Mucosa of descending colon (tissue), 3 donors: ENCODE data around the gene CBY1. TPM values are rescaled to one million over a fixed set of nuclear protein-coding genes. Genes with fewer than 3 reads are reported as not detected.

ENCODE experiments used
- ATAC-seq: fragments of 200-7000 bp; cut with Tn5 transposase; one replicate; pipeline ENCODE4 v1.9.1; 2020; ENCODE audit warnings: mild to moderate bottlenecking, moderate library complexity
- DNase-seq, 3 donors: peaks; one replicate each; pipeline ENCODE4 v3.0.0-alpha.2; 2020
- H3K36me3 ChIP-seq: fragments of 200-600 bp; one replicate; pipeline ENCODE4 v1.8.0; 2021; ENCODE audit warnings: low read depth, mild to moderate bottlenecking
- H3K4me1 ChIP-seq: fragments of 200-600 bp; one replicate; pipeline ENCODE4 v1.8.0; 2021; ENCODE audit warnings: low read depth, mild to moderate bottlenecking
- H3K4me3 ChIP-seq: fragments of 200-600 bp; one replicate; pipeline ENCODE4 v1.8.0; 2021; ENCODE audit warnings: mild to moderate bottlenecking
- H3K9me3 ChIP-seq: fragments of 200-600 bp; one replicate; pipeline ENCODE4 v1.8.0; 2021; ENCODE audit warnings: mild to moderate bottlenecking
- intact Hi-C, 2 donors: fragments of 100-400 bp; cut with DNase I in 1 of 2; cut with micrococcal nuclease in 1 of 2; formaldehyde crosslinking; loops; one replicate each; pipeline versions ENCODE4 v1.11.0 to v1.11.1; 2022; cut with DNase I, micrococcal nuclease
- total RNA-seq, 3 donors: library from RNA; stranded (reverse); fragmentation: NEBNext Ultra II Directional in 2 of 3; extraction: Animal tissue kit (Norgen Biotek cat#: 25700) in 2 of 3; gene quantifications; one replicate each; pipeline versions ENCODE4 v1.2.1 to v1.2.4, GENCODE V29; 2021 to 2023
- TF ChIP-seq, protein P1 (sequence below): fragments of 200-600 bp; IDR thresholded peaks from one replicate; pipeline ENCODE4 v1.8.0; 2022; ENCODE audit warnings: antibody characterized with exemption, mild to moderate bottlenecking
- donor health status: DM: no; HTN: no; CAD: no; lungs with moderate emphysema.
- donor health status: DM: no; HTN: no; CAD: no.
- donor health status: DM: no; HTN: yes; CAD: no.

The CBY1 gene
- total RNA-seq, 3 donors from 2014 or later = 22.8 to 46.5 (median 30.0) TPM

- H3K4me3 ChIP-seq = no peak overlapping the region
- TF ChIP-seq, protein P1, sequence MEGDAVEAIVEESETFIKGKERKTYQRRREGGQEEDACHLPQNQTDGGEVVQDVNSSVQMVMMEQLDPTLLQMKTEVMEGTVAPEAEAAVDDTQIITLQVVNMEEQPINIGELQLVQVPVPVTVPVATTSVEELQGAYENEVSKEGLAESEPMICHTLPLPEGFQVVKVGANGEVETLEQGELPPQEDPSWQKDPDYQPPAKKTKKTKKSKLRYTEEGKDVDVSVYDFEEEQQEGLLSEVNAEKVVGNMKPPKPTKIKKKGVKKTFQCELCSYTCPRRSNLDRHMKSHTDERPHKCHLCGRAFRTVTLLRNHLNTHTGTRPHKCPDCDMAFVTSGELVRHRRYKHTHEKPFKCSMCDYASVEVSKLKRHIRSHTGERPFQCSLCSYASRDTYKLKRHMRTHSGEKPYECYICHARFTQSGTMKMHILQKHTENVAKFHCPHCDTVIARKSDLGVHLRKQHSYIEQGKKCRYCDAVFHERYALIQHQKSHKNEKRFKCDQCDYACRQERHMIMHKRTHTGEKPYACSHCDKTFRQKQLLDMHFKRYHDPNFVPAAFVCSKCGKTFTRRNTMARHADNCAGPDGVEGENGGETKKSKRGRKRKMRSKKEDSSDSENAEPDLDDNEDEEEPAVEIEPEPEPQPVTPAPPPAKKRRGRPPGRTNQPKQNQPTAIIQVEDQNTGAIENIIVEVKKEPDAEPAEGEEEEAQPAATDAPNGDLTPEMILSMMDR = no peak
- H3K4me1 ChIP-seq = no peaks in the 10 kb centered on the region
- H3K9me3 ChIP-seq = no peaks in the 10 kb centered on the region
- no peak for ATAC-seq
- intact Hi-C loops = no loop called here
- no peaks in the 10 kb centered on the region for H3K36me3 ChIP-seq
- DNase-seq = no peak
Measured at GRCh38 chr22:38623351-38623750, 33.1 kb upstream of the CBY1 start.

DNA sequence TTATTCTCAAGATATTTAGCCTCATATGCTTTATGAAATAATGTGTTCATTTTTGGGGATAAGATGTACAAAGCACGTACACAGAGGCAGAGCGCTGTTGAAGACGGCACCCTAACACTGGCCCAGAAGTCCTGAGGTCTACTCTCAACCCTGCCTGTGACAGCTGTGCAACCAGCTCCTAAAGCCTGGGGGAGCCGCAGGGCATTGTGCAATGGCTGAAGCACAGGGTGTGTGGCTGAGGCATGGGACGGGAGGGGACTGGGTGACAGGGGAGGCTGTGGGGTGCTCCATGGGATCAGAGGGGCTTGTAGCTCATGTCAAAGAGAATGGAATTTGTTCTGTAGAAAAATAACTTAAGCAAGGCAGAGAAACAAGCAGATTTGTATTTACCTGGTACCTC, 28.0 kb upstream of the CBY1 start:
- TF ChIP-seq, protein P1 = no peak
- no peaks in the 10 kb centered on the region for H3K9me3 ChIP-seq
- no peak for ATAC-seq
- H3K36me3 ChIP-seq = no peaks in the 10 kb centered on the region
- no peak for DNase-seq
- intact Hi-C loops = no loop called here
- H3K4me1 ChIP-seq = no peaks in the 10 kb centered on the region
- no peak overlapping the region for H3K4me3 ChIP-seq

DNA sequence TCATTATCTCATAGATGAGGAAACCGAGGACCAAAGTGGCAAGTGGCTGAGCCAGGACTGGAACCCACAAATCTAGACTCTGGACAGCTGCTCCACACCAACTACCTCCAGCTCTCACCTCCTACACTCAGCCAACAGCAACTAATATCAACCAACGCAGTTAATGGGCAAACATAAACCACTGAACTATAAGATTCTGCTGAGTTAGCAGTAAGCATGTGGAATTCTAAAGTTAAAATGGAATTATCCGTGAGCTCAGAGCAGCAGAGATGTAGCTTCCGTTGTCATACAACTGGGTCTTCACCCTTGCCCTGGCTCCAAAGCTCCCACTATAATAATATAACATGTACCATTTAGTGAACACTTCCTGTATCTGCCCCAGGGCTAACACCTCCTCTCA, 27.3 kb upstream of the CBY1 start:
- Histone ChIP-seq H3K4me1 (no peaks in the 10 kb centered on the region), H3K4me3 (no peak overlapping the region), H3K36me3 (no peaks in the 10 kb centered on the region), H3K9me3 (no peaks in the 10 kb centered on the region)
- intact Hi-C loops = no loop called here
- TF ChIP-seq, protein P1 = no peak
- no peak for ATAC-seq
- DNase-seq = no peak

GRCh38 chr22:38631724-38632123, 24.7 kb upstream of the CBY1 start:
- DNase-seq (no peak), ATAC-seq (no peak)
- no peak overlapping the region for H3K4me3 ChIP-seq
- TF ChIP-seq, protein P1 = no peak
- no peaks in the 10 kb centered on the region for H3K36me3 ChIP-seq
- intact Hi-C loops = no loop called here
- no peaks in the 10 kb centered on the region for H3K4me1 ChIP-seq
- no peaks in the 10 kb centered on the region for H3K9me3 ChIP-seq

DNA sequence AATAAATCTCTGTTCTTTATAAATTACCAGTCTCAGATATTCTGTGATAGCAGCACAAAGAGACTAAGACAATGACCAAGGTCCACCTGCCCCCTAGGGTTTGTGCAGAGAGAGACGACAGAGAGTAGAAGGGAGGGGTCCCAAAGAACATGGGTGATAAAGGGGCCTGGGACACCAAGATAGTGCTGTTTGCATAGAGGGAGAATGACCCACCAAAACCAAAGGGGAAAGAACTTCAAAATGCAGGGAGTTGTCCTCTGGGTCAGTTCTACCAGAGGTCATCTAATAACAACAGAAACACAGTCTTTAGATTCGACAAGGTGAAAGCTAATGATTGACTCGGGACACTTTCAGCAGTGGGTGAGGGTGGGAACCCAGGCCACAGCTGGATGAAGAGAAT, 23.9 kb upstream of the CBY1 start:
- no peaks in the 10 kb centered on the region for H3K36me3 ChIP-seq
- DNase-seq = no peak
- intact Hi-C loops = no loop called here
- TF ChIP-seq, protein P1 = no peak
- H3K4me1 ChIP-seq = no peaks in the 10 kb centered on the region
- no peak for ATAC-seq
- no peaks in the 10 kb centered on the region for H3K9me3 ChIP-seq
- no peak overlapping the region for H3K4me3 ChIP-seq

DNA sequence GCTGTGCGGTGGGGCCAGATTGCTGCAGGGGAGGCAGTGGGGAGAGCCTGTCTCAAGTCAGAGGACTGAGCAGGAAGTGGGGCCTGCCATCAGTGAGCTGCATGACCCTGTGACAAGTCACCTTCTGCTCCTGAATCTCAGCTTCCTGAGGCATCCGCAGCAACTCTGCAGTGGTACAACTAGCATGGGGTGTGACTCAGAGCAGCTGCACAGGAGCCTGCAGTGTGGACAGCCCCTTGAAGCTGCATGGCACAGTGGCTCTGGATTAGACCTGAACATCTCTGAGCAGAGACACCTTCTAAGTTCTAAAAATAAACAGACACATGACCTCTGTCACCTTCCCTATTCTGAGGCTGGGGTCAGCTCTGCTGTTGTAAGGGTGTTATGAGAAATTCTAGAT, 18.2 kb upstream of the CBY1 start:
- Histone ChIP-seq H3K36me3 (no peaks in the 10 kb centered on the region), H3K9me3 (no peaks in the 10 kb centered on the region), H3K4me1 (no peaks in the 10 kb centered on the region), H3K4me3 (no peak overlapping the region)
- DNase-seq (no peak), ATAC-seq (peak; percentile 12)
- intact Hi-C loops = no loop called here
- TF ChIP-seq, protein P1 = no peak
